Eye (tissue), 1 donor: Measurements from ENCODE around the gene RMND1.

Experiments
- DNase-seq: peaks from one replicate; pipeline ENCODE4 v3.0.0-alpha.2; 2015

The RMND1 gene

GRCh38 chr6:151414641-151415260 is 37.2 kb downstream of the RMND1 start:
- DNase-seq, result no peak

DNA sequence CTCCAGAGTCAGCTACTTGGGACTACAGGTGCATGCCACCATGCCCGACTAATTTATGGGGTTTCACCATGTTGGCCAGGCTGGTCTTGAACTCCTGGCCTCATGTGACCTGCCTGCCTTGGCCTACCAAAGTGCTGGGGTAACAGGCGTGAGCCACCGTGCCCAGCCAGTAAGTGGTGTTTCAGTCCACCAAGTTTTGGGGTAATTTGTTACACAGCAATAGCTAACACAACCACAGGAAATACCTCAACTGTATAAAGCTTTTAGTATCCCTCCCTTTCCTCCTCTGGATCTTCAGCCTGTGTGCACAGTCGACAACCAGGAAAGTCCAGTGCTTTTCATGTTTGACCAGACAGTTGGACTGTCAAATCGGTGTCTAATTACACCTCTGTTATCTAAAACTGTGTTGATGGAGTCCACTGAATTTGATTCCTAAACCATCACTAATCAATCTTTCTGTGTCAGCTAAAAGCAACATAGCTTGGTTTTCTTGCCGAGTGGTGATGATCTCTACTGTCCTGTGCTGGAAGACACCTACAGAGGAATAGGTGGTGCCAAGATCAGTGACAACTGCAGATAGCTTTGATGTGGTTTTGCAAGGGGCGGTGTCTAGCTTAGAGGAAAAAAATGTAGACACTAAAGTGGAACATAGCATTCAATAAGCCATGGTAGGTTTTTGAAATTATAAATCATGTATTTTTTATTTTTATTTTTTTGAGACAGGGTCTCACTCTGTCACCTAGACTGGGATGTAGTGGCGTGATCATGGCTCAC is 38.4 kb downstream of the RMND1 start:
- no peak for DNase-seq

DNA sequence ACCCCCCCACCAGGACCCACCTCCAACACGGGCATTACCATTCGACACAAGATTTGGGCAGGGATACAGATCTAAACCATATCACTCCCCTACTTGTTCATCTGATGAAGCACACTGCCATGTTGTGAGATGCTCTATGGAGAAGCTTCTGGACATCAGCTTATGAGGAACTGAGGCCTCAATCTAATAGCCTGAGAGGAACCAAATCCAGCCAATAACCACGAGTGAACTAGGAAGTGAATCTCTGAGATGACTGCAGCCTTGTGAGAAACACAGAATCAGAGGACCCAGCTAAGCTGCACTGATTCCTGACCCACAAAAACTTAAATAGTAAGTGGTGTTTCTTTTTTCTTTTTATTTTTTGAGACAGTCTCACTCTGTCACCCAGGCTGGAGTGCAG is 39.0 kb downstream of the RMND1 start:
- no peak for DNase-seq

GRCh38 chr6:151409679-151410078 is 42.2 kb downstream of the RMND1 start:
- no peak for DNase-seq

- DNase-seq, result no peak
Measured at GRCh38 chr6:151409260-151409659, 42.7 kb downstream of the RMND1 start.

- no peak for DNase-seq
Measured at GRCh38 chr6:151408858-151409257, 43.1 kb downstream of the RMND1 start.

GRCh38 chr6:151403919-151404308 is 48.0 kb downstream of the RMND1 start:
- DNase-seq, result no peak

DNA sequence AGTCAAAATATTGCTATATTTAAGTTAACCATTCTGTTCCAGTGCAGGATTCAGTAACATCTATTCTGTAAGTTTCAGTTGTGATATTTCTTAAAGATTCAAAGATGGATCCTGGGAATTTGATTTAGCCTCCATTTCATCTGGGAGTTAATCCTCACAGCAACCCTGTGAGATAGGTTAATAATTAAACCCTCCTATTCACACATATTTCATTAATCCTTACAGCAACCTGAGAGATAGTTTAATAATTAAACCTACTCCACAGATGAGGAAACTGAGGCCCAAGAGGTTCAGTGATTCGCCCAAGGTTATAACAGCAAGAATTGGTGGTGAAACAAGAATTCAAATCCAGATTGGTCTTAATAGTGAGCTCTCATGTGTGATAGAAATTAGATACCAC is 49.7 kb downstream of the RMND1 start:
- no peak for DNase-seq

- DNase-seq, result no peak
Measured at GRCh38 chr6:151400473-151400872, 51.5 kb downstream of the RMND1 start.

DNA sequence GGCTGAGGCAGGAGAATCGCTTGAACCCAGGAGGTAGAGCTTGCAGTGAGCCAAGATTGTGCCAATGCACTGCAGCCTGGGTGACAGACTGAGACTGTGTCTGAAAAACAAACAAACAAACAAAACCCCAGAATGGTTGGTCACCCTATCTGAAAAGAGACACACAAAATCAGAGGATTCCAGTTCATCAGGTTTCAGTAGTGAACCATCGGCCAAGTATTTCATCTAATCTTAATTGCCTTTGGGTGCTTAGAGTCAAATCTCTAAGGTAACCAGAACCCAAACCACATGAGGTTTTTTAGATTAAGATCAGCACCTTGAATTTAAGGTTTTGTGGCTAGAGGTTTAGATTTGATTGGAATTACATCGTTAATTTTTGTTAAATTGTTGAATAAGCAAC is 52.2 kb downstream of the RMND1 start:
- no peak for DNase-seq

DNA sequence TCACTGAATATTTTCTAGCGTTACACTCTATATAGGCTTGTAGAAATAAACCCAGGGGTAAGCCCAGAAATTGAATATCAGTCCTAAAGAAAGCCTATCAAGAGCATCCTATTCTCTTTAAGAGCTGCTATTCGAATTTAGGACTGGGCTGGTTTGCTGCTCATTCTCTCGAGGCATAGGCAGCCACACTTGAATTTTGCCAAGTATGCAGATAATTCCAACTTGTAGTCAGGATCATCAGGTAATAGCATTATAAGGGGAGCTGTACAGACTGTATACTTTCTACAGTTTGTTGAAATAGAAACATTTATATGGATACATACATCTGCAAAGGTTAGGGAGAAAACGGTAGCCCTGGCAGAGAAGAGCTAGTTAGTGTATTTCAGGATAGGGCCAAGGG is 58.5 kb downstream of the RMND1 start:
- DNase-seq, result no peak

- no peak for DNase-seq
Measured at GRCh38 chr6:151392427-151392826, 59.5 kb downstream of the RMND1 start.

DNA sequence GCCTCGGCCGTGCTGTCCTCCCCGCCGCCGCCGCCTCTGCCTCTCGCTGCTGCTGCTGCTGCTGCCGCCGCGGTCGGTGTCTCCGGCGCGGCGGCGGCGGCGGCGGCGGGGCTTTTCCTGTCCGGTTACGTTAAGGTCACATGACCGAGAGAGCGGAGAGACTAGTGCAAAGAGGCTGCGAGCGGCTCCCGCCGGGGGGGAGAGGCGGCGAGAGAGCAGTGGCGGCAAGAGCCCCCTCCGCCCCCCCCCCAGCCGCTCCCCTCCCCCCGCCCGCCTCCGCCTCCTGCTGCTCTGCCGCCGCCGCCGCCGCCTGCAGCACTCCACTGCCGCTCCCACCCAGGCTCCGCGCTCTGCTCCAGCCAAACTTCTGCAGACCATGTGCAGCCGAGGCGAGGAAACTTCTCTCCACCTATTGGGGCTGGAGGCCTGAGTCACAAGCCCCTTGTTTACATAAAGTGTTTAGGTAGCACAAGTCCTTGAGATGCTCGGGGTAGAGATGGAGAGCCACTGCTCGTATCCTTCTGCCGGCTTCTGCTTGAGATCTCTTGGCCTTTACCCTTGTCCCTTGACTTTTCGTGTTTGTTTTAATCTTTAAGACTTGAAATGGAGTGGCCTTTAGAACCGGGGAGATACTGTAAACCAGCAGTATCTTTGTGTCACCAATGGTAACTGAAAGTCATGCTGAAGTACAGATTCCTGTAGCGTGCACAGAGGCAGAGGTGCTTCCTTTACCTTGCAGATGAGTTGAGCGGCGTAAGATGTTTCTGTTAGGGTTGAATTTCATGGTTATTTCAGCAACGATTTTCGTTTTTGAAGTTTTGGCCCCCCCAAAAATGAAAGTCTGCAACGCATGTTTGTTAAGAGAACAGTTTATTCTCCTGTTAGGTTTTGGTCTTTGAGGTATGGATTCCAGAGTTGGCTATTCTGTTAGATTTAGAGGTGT is 60.2 kb downstream of the RMND1 start, which contains the start of gene ZBTB2:
TSS of gene ZBTB2 (minus strand) at position 89 of the 943 bp plus-strand sequence. CDS start 17,922 bp downstream, outside the sequence.
- peak; percentile 85 for DNase-seq

GRCh38 chr6:151390851-151391470 is 61.0 kb downstream of the RMND1 start:
- DNase-seq, result peak; percentile 94

DNA sequence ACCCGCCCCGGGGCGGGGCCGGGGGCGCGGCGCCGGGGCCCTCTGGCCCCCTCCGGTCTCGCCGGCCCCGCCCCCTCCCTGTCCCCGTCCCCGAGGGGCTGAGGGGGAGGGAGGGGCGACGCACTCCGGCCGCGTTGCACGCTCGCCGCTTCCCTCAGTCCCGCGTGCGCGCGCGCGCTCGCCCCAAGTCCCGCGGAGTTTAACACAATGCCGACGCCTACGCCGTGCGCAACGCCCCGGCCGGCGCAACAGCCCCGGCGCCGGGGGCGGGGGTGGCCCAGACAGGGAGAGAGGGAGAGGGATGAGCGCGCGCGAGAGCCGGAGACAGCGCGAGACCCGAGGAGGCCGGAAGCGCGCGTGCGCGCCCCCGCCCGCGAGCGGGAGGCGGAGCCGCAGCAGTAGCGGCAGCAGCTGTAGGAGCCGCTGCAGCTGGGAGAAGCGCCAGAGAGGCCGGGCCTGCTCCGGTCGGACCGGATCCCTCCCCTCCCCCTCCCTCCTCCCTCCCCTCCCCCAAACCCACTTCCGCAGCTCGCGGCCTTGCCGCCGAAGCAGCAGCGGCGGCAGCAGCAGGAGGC is 61.6 kb downstream of the RMND1 start:
- DNase-seq, result peak; percentile 99

- peak; percentile 93 for DNase-seq
Measured at GRCh38 chr6:151389618-151390275, 62.2 kb downstream of the RMND1 start.

DNA sequence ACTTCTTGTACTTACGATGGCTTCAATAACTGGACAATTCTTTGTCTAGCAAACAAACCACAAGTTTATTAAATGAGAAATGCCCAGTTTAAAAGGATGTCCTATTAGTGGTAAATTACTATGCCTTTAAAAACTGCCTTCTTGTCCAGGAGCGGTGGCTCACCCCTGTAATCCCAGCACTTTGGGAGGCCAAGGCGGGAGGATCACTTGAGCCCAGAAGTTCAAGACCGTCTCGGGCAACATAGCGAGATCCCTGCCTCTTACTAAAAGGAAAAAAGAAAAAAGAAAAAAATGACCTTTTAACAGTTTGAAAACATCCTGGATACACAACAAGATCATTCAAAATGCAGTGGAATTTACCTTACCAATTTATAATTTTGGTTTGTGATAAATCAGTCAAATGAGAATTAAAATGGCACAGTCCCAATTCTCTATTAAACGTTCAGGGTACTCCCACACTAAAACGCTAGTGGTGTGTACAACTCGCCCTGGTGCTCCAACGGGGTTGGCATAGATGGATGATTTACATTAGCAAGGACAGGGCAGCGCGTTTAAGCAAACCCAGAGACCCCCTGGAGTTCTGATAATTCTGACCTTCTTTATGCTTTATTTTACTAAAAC is 62.8 kb downstream of the RMND1 start:
- no peak for DNase-seq

GRCh38 chr6:151388236-151388635 is 63.7 kb downstream of the RMND1 start:
- no peak for DNase-seq

GRCh38 chr6:151387175-151387970 is 64.6 kb downstream of the RMND1 start:
- no peak for DNase-seq

DNA sequence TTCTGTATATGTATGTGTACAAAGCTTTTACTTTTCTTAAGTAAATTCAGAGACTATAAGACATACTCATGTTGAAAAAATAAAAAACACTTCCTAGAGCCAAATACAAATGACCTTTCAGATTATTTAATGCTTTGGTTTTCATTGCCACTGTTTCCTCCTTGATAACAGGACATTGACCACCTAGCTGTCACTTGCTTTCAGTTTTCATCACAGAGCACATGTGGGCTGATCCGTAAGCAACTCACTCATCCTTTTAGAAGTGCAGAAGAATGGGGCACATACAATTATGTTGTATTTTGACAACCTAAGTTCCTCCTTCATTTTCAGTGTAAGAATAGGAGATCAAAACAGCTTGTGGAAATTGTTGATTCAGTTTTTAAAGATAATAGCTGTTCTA is 66.7 kb downstream of the RMND1 start:
- DNase-seq, result no peak

DNA sequence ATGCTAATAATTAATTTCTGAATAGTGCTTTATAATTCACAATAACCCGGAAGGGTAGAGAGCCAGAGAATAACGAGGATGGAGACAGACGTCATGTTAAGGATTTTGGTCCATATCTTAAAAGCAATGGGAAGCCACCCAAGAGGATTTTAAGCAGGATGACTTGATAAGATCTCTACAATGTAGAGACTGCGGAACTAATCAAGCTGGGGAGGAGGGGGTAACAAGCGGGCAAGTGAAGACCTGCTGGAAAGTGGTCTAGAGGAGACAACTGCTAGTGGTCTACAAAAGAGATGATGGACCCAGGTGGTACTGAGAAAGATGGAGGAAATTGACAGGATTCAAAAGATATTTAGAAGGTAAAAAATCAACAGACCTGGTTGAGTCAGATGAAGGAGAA is 67.8 kb downstream of the RMND1 start:
- no peak for DNase-seq
